MM.1S (cell line): Measurements from ENCODE around the gene YEATS2.

Source experiments
- EZH2phosphoT487 ChIP-seq: fragments of 300-600 bp; sonication (generic); IDR thresholded peaks from 2 replicates; pipeline ENCODE4 v1.6.1; 2018; ENCODE audit warnings: antibody characterized with exemption, low read length
- TF ChIP-seq, protein P1 (sequence below): fragments of 300-600 bp; sonication (generic); IDR thresholded peaks from 2 replicates; pipeline ENCODE4 v1.5.1; 2016; ENCODE audit warnings: antibody characterized with exemption, low read length, mixed read lengths

DNA sequence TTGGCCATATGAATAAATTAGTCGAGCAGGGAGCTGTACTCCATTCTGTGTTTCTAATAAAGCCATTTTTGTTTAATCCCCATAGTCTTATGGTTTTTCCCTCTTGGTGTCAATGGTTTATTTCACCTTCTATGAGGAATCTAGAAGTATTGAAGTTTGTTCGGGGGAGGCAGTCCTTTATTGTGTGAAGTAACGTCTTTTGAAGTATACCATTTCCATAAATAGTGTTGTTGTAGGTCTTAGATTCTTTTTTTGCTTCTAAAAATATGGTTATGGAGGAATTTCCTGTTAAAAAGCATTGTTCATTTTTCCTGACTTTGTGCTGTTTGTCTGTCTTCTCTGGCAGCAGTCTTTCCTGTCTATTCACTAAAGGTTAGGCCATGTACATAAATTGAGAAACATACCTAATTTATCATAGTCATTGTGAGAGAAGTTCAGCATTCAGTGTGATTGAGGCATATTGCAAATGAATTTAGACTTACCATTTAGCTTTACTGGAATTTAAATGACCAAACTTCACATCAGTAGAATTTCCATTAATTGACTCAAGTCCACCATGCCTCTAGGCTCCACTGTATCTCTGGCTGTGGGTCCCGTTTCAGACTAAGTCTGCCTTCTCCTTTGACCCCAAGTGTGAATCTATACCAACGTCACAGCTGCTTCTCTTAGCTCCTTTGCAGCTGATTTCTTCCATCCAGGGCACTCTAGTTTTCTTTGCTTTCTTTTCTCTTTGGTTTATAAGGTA lies 37.3 kb downstream of the YEATS2 start:
- TF ChIP-seq, protein P1, sequence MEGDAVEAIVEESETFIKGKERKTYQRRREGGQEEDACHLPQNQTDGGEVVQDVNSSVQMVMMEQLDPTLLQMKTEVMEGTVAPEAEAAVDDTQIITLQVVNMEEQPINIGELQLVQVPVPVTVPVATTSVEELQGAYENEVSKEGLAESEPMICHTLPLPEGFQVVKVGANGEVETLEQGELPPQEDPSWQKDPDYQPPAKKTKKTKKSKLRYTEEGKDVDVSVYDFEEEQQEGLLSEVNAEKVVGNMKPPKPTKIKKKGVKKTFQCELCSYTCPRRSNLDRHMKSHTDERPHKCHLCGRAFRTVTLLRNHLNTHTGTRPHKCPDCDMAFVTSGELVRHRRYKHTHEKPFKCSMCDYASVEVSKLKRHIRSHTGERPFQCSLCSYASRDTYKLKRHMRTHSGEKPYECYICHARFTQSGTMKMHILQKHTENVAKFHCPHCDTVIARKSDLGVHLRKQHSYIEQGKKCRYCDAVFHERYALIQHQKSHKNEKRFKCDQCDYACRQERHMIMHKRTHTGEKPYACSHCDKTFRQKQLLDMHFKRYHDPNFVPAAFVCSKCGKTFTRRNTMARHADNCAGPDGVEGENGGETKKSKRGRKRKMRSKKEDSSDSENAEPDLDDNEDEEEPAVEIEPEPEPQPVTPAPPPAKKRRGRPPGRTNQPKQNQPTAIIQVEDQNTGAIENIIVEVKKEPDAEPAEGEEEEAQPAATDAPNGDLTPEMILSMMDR, result no peak
- no peak for TF ChIP-seq EZH2phosphoT487
